D341Med (cell line): ENCODE data around the gene TCHP.
"Not testable (repeated sequence)": the region's sequence is repeated elsewhere in the genome, so short reads cannot be mapped to it uniquely, and the experiment has no call there.

Experiments
- DNase-seq: peaks from one replicate; pipeline ENCODE4 v3.0.0; 2012; ENCODE audit warnings: low spot score

TCHP gene

DNA sequence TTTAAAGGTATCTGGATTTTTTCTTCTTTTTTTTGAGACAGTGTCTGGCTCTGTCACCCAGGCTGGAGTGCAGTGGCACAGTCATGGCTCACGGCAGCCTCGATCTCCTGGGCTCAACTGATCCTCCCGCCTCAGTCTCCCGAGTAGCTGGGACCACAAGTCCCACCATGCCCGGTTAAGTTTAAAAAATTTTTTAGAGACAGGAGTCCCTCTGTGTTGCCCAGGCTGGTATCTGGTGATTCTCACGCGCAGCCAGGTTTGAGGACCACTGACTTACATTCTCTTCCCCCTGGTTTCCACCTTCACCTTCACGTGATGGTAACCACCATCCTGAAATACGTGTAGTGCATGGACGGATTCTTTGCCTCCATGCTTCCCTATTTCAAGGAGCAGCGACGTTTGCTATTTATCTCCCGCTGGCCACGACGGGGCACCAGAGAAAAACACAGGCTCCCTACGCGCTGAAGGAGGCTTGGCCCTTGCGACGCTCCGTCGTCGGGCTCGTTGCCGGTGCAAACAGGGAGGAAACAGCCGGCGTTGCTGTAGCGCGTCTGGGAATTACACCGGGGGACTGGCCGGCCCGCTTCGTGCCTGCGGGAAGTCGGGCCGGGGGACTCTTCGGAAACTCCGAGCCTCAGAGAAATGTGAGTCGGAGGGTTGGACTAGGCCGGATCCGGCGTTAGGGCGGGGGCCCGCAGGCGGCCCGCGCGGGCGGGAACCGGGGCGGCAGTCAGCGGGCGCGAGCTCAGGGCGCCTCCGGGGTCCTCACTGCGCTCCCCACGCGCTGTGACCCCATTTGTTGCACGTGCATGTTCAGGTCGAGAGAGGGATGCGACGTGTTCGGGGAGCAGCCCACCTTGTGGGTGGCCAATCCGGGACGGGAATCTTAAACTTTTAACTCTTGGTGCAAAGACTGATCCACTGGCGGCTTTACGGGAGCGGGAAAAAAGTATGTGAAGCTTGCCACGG lies at the start of gene TCHP:
TSS of gene TCHP (plus strand) at position 492 of the 969 bp plus-strand sequence. CDS start 2,753 bp downstream, outside the sequence.
- DNase-seq, result peak; percentile 93

GRCh38 chr12:109850518-109850917 lies 49.6 kb upstream of the TCHP start:
- not testable (repeated sequence) for DNase-seq

GRCh38 chr12:109855377-109855776 lies 44.7 kb upstream of the TCHP start:
- DNase-seq, result no peak

DNA sequence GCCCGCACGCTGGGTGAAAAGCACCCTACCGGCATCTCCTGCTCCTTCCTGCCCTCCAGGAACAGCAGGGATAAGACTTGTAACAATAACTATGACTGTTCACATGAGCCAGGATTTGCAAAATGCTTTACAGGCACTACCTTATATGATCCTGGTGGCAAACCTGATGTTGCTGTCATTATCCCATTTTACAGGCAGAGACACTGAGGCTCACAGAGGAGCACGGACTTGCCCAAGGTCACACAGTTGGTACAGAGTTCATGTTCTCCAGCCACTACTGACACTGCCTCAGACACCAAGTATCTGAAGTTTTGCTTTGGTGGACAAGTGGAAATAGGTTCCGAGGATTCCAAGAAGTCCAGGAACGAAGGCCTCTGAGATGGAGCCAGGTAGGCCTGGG lies 42.4 kb upstream of the TCHP start:
- no peak for DNase-seq

DNA sequence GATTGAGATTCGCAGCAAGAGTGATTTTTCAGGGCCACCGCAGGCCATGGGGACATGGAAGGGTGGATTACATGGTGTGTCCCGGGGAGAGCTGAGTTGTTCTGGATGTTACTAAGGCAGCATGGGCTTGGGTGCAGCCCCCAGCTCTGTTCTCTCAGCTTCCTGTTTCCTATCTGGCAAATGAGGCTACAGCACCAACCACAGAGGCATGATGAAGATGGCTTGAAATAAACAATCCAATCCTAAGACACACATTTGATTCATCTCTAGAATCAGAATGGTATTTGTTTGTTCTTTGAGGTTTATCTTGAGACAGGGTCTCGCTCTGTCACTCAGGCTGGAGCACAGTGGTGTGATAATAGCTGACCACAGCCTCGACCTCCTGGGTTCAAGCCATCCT lies 41.3 kb upstream of the TCHP start:
- no peak for DNase-seq

DNA sequence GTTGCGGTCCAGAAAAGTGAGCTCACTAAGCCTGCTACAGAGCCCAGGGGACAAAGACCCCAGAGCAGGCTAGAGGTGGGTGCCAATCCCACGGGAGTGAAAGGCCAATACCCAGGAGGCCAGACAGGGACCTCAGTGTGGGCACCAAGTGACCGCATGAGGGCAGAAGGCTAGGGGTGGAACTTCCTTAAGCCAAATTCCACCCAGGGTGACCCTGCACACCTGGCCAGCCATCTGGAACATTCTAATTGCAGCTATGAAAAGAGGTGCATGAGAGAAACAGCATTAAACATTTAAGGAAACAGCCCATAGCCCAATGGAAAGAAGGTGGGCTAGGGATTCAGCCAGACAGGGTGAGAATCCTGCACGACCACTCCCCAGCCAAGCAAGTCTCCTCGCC lies 39.1 kb upstream of the TCHP start:
- DNase-seq, result peak; percentile 27

- DNase-seq, result peak; percentile 17
Measured at GRCh38 chr12:109861689-109862314, 38.3 kb upstream of the TCHP start.

DNA sequence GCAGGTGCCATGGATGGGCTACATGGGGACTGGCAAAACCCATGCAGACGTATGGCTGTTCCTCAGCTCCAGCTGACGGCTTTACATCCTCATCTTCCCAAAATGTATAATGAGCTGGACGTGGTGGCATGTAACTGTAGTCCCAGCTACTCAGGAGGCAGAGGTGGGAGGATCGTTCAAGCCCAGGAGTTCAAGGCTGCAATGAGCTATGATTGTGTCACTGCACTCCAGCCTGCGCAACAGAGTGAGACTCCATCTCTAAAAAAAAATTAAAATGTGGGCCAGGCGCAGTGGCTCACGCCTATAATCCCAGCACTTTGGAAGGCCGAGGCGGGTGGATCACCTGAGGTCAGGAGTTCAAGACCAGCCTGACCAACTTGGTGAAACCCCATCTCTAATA lies 37.6 kb upstream of the TCHP start:
- DNase-seq, result not testable (repeated sequence)

- peak; percentile 5 for DNase-seq
Measured at GRCh38 chr12:109863847-109864712, 36.0 kb upstream of the TCHP start.

DNA sequence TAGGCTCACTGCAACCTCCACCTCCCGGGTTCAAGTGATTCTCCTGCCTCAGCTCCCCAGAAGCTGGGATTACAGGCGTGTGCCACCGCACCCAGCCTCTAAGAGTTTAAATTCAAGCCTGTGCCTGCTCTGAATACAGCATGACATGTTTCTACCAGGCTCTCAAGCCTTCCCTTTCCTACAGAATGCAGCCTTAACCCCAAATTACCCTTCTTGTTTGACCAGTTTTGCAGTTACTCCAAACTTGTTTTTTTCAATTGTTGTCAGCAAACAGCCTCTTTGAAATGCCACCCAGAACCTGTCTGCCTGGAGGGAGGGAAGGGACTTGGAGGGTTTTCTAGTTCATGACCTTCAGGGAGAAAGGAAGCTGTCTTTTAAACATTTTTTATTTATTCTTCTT lies 35.2 kb upstream of the TCHP start:
- peak; percentile 13 for DNase-seq

GRCh38 chr12:109868182-109869051 lies 31.7 kb upstream of the TCHP start:
- peak; percentile 4 for DNase-seq

DNA sequence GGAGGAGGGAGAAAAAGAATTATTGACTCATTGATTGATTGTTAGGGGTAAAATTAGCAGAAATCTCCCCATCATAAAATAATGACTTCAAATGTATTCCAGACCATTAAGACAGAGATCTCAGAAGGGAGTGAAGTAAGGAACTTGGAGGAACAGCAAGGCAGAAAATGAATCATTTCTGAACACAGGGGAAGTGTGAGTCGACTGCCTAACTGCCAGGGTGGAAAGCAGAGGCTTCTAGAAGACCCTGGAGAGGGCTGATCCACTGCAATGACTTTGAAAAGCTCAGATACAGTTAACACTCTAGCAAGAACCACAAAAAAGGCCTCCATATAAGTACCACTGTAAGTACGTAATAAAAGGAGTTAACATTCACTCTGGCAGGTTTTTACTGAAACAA lies 29.4 kb upstream of the TCHP start:
- DNase-seq, result peak; percentile 5

DNA sequence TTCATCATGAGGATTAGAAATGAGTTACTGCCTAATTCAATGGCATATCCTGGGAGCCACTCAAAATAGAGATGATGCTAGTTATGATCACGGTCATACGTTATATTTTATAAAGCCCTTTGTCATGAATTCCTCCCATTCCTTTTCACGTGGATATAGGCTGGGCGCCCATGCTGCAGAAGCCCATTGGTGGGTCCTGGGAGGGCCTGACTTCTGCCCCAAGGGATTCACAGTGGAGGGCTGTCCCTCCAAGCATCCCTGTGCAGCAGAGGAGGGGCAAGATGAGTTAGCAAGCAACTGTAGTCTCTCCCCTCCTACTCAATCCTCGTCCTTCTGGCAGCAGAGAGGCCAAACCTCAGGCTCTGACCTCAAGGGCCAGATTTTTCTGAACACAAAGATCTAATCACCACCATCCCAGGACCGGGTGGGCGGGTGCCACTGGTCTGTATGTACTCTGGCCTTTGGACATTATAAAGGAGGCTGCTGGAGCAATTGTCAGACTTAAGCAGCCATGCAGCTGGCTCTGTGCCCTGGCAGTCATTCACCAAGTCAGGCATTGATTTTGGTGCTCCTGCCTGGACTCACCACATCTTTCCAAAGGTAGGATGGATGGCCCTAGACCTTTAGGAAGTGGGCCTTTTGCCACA lies 28.3 kb upstream of the TCHP start:
- peak; percentile 14 for DNase-seq

DNA sequence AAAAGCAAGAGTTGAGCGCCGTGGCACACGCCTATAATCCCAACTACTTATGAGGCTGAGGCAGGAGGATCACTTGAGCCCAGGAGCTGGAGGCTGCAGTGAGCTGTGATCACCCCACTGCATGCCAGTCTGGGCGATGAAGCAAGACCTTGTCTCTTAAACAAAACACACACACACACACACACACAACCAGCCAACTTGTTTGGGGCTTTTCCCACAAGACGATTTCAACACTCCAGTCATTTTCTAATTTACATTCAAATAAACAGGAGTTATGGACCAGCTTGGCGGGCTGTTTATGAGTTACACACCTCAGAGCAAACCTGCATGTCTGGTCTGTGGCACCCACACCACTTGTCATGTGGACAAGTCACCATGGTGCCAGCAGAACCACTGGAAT lies 26.4 kb upstream of the TCHP start:
- DNase-seq, result no peak

DNA sequence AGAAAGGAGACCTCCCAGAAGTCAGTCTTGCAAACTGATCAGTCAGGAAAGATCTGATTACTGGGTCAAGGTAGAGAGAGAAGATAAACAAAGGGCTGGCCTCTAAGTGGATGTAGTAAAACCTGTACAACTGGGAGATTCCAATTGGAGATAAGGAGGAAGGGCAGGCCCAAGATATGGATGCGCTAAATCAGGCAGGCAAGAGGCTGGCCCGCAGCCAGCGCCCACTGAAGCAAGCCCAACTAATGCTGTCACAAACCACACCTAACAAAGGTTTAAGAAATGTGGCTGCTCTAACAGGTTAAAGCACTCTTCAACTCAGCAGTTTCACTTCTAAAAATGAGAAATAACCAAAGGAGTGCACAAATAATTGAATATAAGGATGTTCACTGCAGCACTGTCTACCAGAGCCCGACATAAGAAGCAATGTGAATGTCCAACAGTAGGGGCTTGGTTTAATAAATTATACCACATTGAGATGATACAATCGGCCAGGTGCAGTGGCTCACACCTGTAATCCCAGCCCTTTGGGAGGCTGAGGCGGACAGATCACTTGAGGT lies 24.4 kb upstream of the TCHP start:
- peak; percentile 8 for DNase-seq

DNA sequence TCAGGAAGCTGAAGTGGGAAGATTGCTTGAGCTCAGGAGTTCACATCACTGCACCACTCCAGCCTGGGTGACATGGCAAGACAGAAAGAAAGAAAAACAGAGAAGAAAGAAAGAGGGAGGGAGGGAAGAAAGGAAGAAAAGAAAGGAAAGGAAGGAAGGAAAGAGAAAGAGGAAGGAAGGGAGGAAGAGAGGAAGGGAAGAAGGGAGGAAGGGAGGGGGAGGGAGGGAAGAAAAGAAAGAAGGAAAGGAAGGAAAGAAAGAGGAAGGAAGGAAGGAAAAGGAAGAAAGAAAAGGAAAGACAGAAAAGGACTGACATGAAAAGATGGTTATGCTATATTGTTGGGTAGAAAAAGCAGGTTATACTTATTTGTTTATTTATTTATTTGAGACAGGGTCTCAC lies 23.7 kb upstream of the TCHP start:
- DNase-seq, result no peak

DNA sequence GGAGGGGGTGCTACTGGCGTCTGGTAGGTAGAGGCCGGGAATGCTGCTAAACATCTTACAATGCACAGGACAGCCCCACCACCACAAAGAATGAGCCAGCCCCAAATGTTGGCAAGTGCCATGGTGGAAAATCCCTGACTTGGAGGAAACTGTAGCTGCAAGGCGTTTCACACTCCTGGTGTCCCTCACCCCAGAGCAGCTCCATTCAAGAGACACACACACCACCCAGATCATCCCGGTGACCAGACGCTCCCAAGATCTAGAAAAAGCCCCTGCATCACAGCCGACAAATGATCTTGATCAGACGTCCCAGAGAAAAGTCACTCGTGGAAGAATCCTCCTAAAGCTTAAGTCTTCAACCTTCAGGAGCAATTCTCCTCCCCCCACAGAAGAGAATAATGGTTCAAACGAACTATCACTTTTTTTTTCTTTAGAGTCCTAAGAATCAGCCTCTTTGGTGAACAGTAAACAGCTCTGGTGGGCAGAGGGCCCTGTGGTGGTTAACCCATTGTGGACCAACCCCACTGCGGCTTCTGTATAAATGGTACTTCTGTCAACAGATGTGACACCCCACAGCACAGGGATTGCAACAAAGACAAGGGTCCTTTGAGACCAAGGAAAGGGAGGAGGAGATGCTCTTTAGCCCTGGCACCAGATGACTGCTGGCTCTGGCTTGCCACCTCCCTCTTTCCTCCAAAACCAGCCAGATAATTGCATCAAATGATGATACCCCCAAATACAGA lies 22.4 kb upstream of the TCHP start:
- no peak for DNase-seq

DNA sequence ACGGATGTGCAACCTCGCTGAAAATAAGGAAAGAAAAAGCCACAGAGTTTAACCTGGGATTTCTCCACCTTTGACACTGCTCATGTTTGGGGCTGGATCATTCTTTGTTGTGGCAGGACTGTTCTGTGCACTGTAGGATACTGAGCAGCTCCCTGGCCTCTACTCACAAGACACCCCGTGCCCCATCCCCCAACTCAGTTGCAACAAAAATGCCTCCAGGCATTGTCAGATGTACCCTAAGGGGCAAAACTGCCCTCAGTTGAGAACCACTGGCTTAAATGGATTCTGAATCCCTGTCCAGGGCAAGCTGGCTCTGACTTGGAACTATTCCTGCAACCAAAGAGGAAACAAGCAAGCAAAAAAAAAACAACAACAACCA lies 21.8 kb upstream of the TCHP start:
- DNase-seq, result no peak

DNA sequence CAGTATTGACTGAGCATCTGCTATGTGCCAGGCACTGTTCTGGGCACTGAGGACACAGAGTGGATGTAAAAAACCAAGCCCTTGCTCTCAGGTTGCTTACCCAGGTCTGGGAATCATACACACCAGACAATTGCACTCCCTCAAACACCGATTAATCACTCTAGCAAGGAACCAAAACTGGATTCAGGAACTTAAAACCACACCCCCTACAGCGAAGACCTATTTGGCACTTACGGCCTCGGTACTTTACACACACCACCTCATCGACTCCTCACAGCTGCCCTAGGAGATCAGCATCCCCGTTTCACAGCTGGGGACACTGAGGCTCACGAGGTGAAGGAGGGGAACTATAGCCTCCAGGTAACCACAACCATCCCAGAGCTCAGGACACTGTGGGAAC lies 21.3 kb upstream of the TCHP start:
- no peak for DNase-seq
